Fibroblast of gingiva (primary cell): ENCODE results near the gene EEF2KMT.
"Not testable (repeated sequence)": the region's sequence is repeated elsewhere in the genome, so short reads cannot be mapped to it uniquely, and the experiment has no call there.

Experiments used
- DNase-seq: peaks from one replicate; pipeline ENCODE4 v3.0.0-alpha.2; 2011; ENCODE audit warnings: low read depth

Gene EEF2KMT

GRCh38 chr16:5070431-5071186 is 27.0 kb downstream of the EEF2KMT start:
- DNase-seq = no peak

- no peak for DNase-seq
Measured at GRCh38 chr16:5069854-5070253, 27.7 kb downstream of the EEF2KMT start.

GRCh38 chr16:5069048-5069447 is 28.5 kb downstream of the EEF2KMT start:
- DNase-seq = no peak

- no peak for DNase-seq
Measured at GRCh38 chr16:5066511-5066910, 31.1 kb downstream of the EEF2KMT start.

GRCh38 chr16:5065813-5066212 is 31.8 kb downstream of the EEF2KMT start, which contains the start of gene C16orf89:
Gene C16orf89, minus strand, starts transcription at chr16:5065956. Its CDS starts 48 bp downstream, at chr16:5065908.
- no peak for DNase-seq

- DNase-seq = no peak
Measured at GRCh38 chr16:5065326-5065725, 32.3 kb downstream of the EEF2KMT start.

- DNase-seq = no peak
Measured at GRCh38 chr16:5064915-5065314, 32.7 kb downstream of the EEF2KMT start.

- DNase-seq = no peak
Measured at GRCh38 chr16:5062790-5063765, 34.5 kb downstream of the EEF2KMT start.

- no peak for DNase-seq
Measured at GRCh38 chr16:5062051-5062450, 35.5 kb downstream of the EEF2KMT start.

GRCh38 chr16:5060073-5060641 is 37.4 kb downstream of the EEF2KMT start:
- DNase-seq = no peak

- DNase-seq = no peak
Measured at GRCh38 chr16:5059386-5060072, 38.1 kb downstream of the EEF2KMT start.

- DNase-seq = no peak
Measured at GRCh38 chr16:5058476-5058875, 39.1 kb downstream of the EEF2KMT start.

GRCh38 chr16:5056352-5056751 is 41.2 kb downstream of the EEF2KMT start:
- DNase-seq = no peak

- DNase-seq = no peak
Measured at GRCh38 chr16:5054876-5055865, 42.4 kb downstream of the EEF2KMT start.

- no peak for DNase-seq
Measured at GRCh38 chr16:5046914-5047313, 50.7 kb downstream of the EEF2KMT start.

GRCh38 chr16:5045499-5046115 is 52.0 kb downstream of the EEF2KMT start:
- DNase-seq = no peak

- not testable (repeated sequence) for DNase-seq
Measured at GRCh38 chr16:5044581-5044980, 53.0 kb downstream of the EEF2KMT start.

- DNase-seq = no peak
Measured at GRCh38 chr16:5044011-5044540, 53.5 kb downstream of the EEF2KMT start.

GRCh38 chr16:5042574-5043171 is 54.9 kb downstream of the EEF2KMT start:
- no peak for DNase-seq
